GM12878 (cell line): ENCODE measurements around the gene NBEA.

Experiments
- BHLHE40 ChIP-seq, 2 experiments: fragments of 450-650 bp in 1 of 2; IDR thresholded peaks; 2 replicates each; pipeline ENCODE4 v1.6.1; 2011 to 2017; ENCODE audit warnings: low read depth in 2 of 2, borderline replicate concordance in 1 of 2, improper control_type of control experiment in 1 of 2, low read length in 1 of 2, mild to moderate bottlenecking in 1 of 2
- CHD2 ChIP-seq: IDR thresholded peaks from 2 replicates; pipeline ENCODE4 v1.6.1; 2011; ENCODE audit warnings: low read depth, low read length, improper control_type of control experiment, borderline replicate concordance
- CTCF ChIP-seq, 3 experiments: IDR thresholded peaks in 2 of 3; conservative IDR thresholded peaks in 1 of 3; 2 replicates each; pipeline ENCODE4 v1.5.1; 2011; ENCODE audit warnings: low read depth in 3 of 3, low read length in 3 of 3, mild to moderate bottlenecking in 3 of 3, control low read depth in 2 of 3, moderate library complexity in 2 of 3, inconsistent platforms in 1 of 3, mixed read lengths in 1 of 3; ENCODE audit not compliant: control insufficient read depth in 2 of 3, insufficient read depth in 1 of 3; ENCODE audit errors: extremely low read depth in 1 of 3
- E2F8 ChIP-seq: fragments of 450-650 bp; IDR thresholded peaks from 2 replicates; pipeline ENCODE4 v1.6.1; 2018; ENCODE audit warnings: mild to moderate bottlenecking, low read depth, moderate library complexity; ENCODE audit not compliant: partially characterized antibody
- ELK1 ChIP-seq: IDR thresholded peaks from 2 replicates; pipeline ENCODE4 v1.6.1; 2012; ENCODE audit warnings: low read depth, low read length, improper control_type of control experiment
- POLR2A ChIP-seq: IDR thresholded peaks from 2 replicates; pipeline ENCODE4 v1.6.1; 2011; ENCODE audit warnings: low read depth, mild to moderate bottlenecking, low read length
- TAF1 ChIP-seq: IDR thresholded peaks from 2 replicates; pipeline ENCODE4 v1.6.1; 2011; ENCODE audit warnings: mild to moderate bottlenecking, low read depth, low read length, borderline replicate concordance
- ZBTB11 ChIP-seq: fragments of 450-650 bp; formaldehyde crosslinking; IDR thresholded peaks from 2 replicates; pipeline ENCODE4 v1.5.0; 2022; ENCODE audit warnings: mild to moderate bottlenecking, missing genetic modification characterization
- ZBTB4 ChIP-seq: fragments of 450-650 bp; formaldehyde crosslinking; IDR thresholded peaks from 2 replicates; pipeline ENCODE4 v1.4.0; 2022; ENCODE audit warnings: mild to moderate bottlenecking, moderate library complexity

GRCh38 chr13:35484384-35484783 lies 542.3 kb downstream of the NBEA start:
- TF ChIP-seq POLR2A (no peak), BHLHE40 (IDR thresholded peaks at IDR 0.05; ENCODE audit: borderline replicate concordance in 1 of 2, low read depth in 2 of 2, low read length in 1 of 2) (no peak), ZBTB4 (CRISPR knock-in tag) (no peak), TAF1 (no peak), CHD2 (no peak), ZBTB11 (no peak), CTCF (IDR thresholded peaks at IDR 0.05 in 2 of 3, conservative IDR thresholded peaks at IDR 0.05 in 1 of 3; ENCODE audit: control insufficient read depth in 2 of 3, extremely low read depth in 1 of 3, insufficient read depth in 1 of 3, low read depth in 3 of 3, low read length in 3 of 3) (no peak), ELK1 (no peak), E2F8 (no peak)
